ENCODE data around the gene PHKB. TPM values are rescaled to one million over a fixed set of nuclear protein-coding genes. Genes with fewer than 3 reads are reported as not detected.

The PHKB gene
- total RNA-seq, 1 experiment from 2014 or later, result 83.4 TPM

DNA sequence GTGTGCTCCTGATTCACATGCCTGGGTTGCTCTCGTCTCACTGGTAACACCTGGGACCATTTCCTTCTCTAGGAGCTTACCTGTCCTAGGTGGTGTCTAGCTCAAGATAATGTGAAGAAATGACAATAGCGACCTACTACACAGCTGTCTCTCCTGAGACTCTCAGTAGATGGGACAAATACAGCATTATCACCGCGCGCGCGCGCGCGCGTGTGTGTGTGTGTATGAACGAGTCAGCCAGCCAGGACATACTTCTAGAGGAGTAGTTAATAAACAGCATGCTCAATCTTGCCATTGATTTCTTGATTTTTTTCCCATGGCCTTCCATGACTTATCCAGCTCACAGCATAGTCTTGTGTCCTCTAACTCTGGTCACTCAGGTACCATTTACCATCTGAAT, 268.6 kb downstream of the PHKB start:
- no TSS peak for BruUV-seq (replicated peaks)
- Mint-ChIP-seq H3K36me3 (ENCODE audit: insufficient read depth, unreplicated experiment) (no peaks in the 10 kb centered on the region), H3K27me3 (ENCODE audit: unreplicated experiment) (peaks cover 60% of the 10 kb centered on the region), H3K4me1 (ENCODE audit: low read depth, unreplicated experiment) (no peaks in the 10 kb centered on the region), H3K27ac (ENCODE audit: unreplicated experiment) (no peak overlapping the region), H3K4me3 (ENCODE audit: low read depth, unreplicated experiment) (no peak overlapping the region), H3K9me3 (ENCODE audit: low read depth, unreplicated experiment) (no peaks in the 10 kb centered on the region)
- TF ChIP-seq, protein P1, sequence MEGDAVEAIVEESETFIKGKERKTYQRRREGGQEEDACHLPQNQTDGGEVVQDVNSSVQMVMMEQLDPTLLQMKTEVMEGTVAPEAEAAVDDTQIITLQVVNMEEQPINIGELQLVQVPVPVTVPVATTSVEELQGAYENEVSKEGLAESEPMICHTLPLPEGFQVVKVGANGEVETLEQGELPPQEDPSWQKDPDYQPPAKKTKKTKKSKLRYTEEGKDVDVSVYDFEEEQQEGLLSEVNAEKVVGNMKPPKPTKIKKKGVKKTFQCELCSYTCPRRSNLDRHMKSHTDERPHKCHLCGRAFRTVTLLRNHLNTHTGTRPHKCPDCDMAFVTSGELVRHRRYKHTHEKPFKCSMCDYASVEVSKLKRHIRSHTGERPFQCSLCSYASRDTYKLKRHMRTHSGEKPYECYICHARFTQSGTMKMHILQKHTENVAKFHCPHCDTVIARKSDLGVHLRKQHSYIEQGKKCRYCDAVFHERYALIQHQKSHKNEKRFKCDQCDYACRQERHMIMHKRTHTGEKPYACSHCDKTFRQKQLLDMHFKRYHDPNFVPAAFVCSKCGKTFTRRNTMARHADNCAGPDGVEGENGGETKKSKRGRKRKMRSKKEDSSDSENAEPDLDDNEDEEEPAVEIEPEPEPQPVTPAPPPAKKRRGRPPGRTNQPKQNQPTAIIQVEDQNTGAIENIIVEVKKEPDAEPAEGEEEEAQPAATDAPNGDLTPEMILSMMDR (IDR thresholded peaks at IDR 0.05; ENCODE audit: unreplicated experiment), result no peak
- CTCF ChIA-PET, result no interaction called here
- no peak for DNase-seq
- intact Hi-C loops (cut with micrococcal nuclease; ENCODE audit: unreplicated experiment), result loop anchor here (10.0 kb wide), 1 partner anchor 325 kb away; no protein-coding TSS in a partner anchor

DNA sequence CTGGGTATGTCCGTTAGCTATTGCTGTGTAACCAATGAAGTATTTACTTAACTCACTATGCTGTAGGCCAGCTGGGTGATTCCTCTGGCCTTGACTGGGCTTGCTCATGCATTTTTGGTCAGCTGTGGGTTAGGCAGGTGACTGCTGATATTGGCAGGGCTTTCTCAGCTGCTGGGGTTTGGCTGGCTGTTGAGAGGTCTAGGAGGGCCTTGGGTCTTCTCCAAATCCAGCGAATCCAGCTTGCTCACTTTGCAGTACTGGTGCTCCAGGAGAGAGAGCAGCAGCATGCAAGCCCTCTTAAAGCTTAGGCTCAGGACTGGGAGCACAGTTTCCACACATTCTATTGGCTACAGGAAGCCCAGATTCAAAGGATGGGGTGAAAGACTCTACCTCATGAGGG, 270.1 kb downstream of the PHKB start:
- Mint-ChIP-seq H3K36me3 (ENCODE audit: insufficient read depth, unreplicated experiment) (no peaks in the 10 kb centered on the region), H3K4me3 (ENCODE audit: low read depth, unreplicated experiment) (no peak overlapping the region), H3K27ac (ENCODE audit: unreplicated experiment) (no peak overlapping the region), H3K27me3 (ENCODE audit: unreplicated experiment) (peaks cover 44% of the 10 kb centered on the region), H3K4me1 (ENCODE audit: low read depth, unreplicated experiment) (no peaks in the 10 kb centered on the region), H3K9me3 (ENCODE audit: low read depth, unreplicated experiment) (no peaks in the 10 kb centered on the region)
- CTCF ChIA-PET, result no interaction called here
- intact Hi-C loops (cut with micrococcal nuclease; ENCODE audit: unreplicated experiment), result loop anchor here (10.0 kb wide), 1 partner anchor 324 kb away; no protein-coding TSS in a partner anchor
- no peak for DNase-seq
- no TSS peak for BruUV-seq (replicated peaks)
- TF ChIP-seq, protein P1 (IDR thresholded peaks at IDR 0.05; ENCODE audit: unreplicated experiment), result no peak

DNA sequence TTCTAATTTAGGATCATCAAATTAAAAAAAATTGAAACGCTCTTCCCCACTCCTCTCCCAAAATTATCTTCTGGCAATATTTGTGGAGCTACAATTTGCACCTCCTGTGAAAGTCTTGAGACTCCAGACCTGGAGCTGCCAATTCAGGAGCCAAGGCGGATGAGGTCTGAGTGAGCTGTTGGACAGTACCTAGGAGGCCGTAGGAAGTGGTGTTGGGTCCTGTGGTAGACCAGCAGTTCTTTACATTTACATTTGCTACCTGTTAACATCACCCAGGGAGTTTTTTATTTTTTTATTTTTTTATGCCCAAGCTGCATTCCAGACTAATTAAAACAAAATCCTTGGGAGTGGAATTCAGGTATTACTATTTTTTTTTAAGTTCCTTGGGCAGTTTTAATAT, 271.0 kb downstream of the PHKB start:
- BruUV-seq (replicated peaks), result no TSS peak
- H3K27ac Mint-ChIP-seq (ENCODE audit: unreplicated experiment), result no peak overlapping the region
- H3K4me3 Mint-ChIP-seq (ENCODE audit: low read depth, unreplicated experiment), result no peak overlapping the region
- no peaks in the 10 kb centered on the region for H3K9me3 Mint-ChIP-seq (ENCODE audit: low read depth, unreplicated experiment)
- CTCF ChIA-PET, result no interaction called here
- TF ChIP-seq, protein P1 (IDR thresholded peaks at IDR 0.05; ENCODE audit: unreplicated experiment), result no peak
- H3K27me3 Mint-ChIP-seq (ENCODE audit: unreplicated experiment), result peaks cover 41% of the 10 kb centered on the region
- H3K36me3 Mint-ChIP-seq (ENCODE audit: insufficient read depth, unreplicated experiment), result no peaks in the 10 kb centered on the region
- no peak for DNase-seq
- intact Hi-C loops (cut with micrococcal nuclease; ENCODE audit: unreplicated experiment), result loop anchor here (10.0 kb wide), 1 partner anchor 323 kb away; no protein-coding TSS in a partner anchor
- H3K4me1 Mint-ChIP-seq (ENCODE audit: low read depth, unreplicated experiment), result no peaks in the 10 kb centered on the region

DNA sequence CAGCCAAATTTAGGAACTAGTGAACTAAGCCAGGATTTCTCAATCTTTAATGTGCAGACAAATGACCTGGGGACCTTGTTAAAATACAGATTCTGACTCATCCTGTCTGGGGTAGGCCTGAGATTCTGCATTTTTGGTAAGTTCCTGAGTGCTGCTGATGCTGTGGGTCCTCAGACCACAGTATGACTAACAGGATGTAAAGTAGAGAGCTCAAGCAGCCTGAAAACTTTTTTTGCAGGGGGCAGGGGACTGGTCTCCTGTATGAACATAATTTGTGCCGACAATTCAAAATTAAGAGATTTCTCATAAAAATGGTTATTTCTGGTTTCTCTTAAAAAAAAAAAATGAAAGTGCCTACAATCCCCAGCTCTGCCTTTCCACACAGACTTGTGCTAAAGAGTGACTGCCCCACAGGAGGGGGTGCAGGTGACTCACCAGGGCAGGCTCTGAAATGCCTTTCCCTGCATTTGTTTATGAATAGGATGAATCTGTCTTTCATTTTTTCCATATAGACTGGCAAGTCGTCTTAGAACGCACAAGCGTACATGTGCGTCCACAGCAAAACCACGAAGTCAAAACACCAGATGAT, 271.5 kb downstream of the PHKB start:
- no peaks in the 10 kb centered on the region for H3K36me3 Mint-ChIP-seq (ENCODE audit: insufficient read depth, unreplicated experiment)
- no peak overlapping the region for H3K27ac Mint-ChIP-seq (ENCODE audit: unreplicated experiment)
- no peak for DNase-seq
- CTCF ChIA-PET, result no interaction called here
- no peak overlapping the region for H3K4me3 Mint-ChIP-seq (ENCODE audit: low read depth, unreplicated experiment)
- H3K4me1 Mint-ChIP-seq (ENCODE audit: low read depth, unreplicated experiment), result no peaks in the 10 kb centered on the region
- intact Hi-C loops (cut with micrococcal nuclease; ENCODE audit: unreplicated experiment), result loop anchor here (10.0 kb wide), 1 partner anchor 322 kb away; no protein-coding TSS in a partner anchor
- no TSS peak for BruUV-seq (replicated peaks)
- H3K27me3 Mint-ChIP-seq (ENCODE audit: unreplicated experiment), result peaks cover 39% of the 10 kb centered on the region
- TF ChIP-seq, protein P1 (IDR thresholded peaks at IDR 0.05; ENCODE audit: unreplicated experiment), result no peak
- no peaks in the 10 kb centered on the region for H3K9me3 Mint-ChIP-seq (ENCODE audit: low read depth, unreplicated experiment)

Measured in Calu3 (cell line).